ENCODE results near the gene LRRC15. TPM values are rescaled to one million over a fixed set of nuclear protein-coding genes. Genes with fewer than 3 reads are reported as not detected.

Gene LRRC15
- total and polyA plus RNA-seq, 2 donors (not counting 3 experiments of a cell fraction or from before 2014, with no cell fraction given) = not detected

DNA sequence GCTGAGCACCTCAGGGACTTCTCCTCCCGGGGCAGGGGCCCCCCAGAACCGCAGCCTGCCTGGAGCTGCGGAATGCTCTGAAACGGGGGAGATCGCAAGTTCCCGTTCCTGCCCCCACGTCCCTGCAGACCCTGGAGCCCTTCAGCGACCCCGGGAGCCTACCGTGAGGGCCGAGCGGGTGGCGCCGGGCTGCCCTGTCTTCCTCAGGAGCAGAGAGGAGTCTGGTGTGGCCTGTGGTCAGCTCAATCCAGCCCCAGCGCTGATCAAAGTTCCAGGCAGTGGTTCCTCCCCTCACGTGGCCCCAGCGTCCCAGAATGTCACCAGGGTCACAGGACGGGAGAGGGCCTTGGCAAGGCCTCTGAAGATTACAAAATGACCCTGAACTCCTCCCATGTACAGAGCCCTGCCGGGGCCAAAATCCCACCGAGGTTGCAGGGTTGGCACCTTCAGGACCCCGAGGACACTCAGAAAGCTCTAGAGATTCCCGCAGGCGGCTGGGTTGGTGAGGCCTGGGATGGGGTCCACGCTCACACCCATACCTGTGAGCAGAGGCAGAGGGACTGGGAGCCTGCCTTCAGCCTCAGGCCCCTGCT is 18.4 kb downstream of the LRRC15 start, which contains the start of gene CPN2:
TSS of gene CPN2 (minus strand) at position 249 of the 593 bp plus-strand sequence. CDS start 8,626 bp downstream, outside the sequence.
- CTCF ChIA-PET = interaction anchor here (0.6 to 1.5 kb wide), 5 partner anchors 9 to 54 kb away, joined by 3 to 6 read pairs (median 3); no protein-coding TSS in a partner anchor
- H3K4me1 ChIP-seq (ENCODE audit: control insufficient read depth, extremely low read depth, insufficient read depth, low read length) = no peaks in the 10 kb centered on the region
- BruUV-seq (replicated peaks) = no TSS peak
- H3K9me1 ChIP-seq (replicated peaks; ENCODE audit: control insufficient read depth, extremely low read depth, insufficient read depth, low read length) = no peaks in the 10 kb centered on the region
- no peaks in the 10 kb centered on the region for H3K79me2 ChIP-seq (ENCODE audit: control insufficient read depth, insufficient read depth, low read length)
- dilution Hi-C loops (cut with MboI; ENCODE audit: extremely low pct_ligation_motif_present, low sequenced_read_pairs) = no loop called here
- DNase-seq (ENCODE audit: low read depth, low spot score) = no peak
- H3K9ac ChIP-seq (replicated peaks; ENCODE audit: extremely low read depth, insufficient read depth, low read length) = no peak within 1 kb of the TSS
- H3K27me3 ChIP-seq (ENCODE audit: control insufficient read depth in 2 of 2, insufficient read depth in 2 of 2, low read length in 2 of 2) = peaks cover 0 to 2% of the 10 kb centered on the region in 2 experiments
- no peaks in the 10 kb centered on the region for H3K9me3 ChIP-seq (replicated peaks; ENCODE audit: control insufficient read depth, insufficient read depth, low read length)
- H2AFZ ChIP-seq (ENCODE audit: low read depth, low read length) = no peak within 1 kb of the TSS
- intact Hi-C loops (cut with micrococcal nuclease) = no loop called here
- no peaks in the 10 kb centered on the region for H4K20me1 ChIP-seq (replicated peaks; ENCODE audit: control insufficient read depth, extremely low read depth, insufficient read depth, low read length)
- no peak within 1 kb of the TSS for H3K27ac ChIP-seq (ENCODE audit: insufficient read depth, low read depth, low read length)
- no peaks in the 10 kb centered on the region for H3K36me3 ChIP-seq (ENCODE audit: control insufficient read depth in 2 of 2, extremely low read depth in 1 of 2, insufficient read depth in 2 of 2, low read length in 2 of 2)
- TF ChIP-seq GATA2 (IDR thresholded peaks at IDR 0.05; ENCODE audit: insufficient read depth, insufficient read length, low read depth, low read length) (no peak), MYC (IDR thresholded peaks at IDR 0.05; ENCODE audit: low read depth, low read length) (no peak), JUN (IDR thresholded peaks at IDR 0.05; ENCODE audit: borderline replicate concordance, insufficient read depth, insufficient read length, low read depth) (no peak), EZH2 (IDR thresholded peaks at IDR 0.05; ENCODE audit: borderline replicate concordance, low read depth, low read length, severe bottlenecking) (no peak), POLR2A (IDR thresholded peaks at IDR 0.05; ENCODE audit: low read depth, low read length) (no peak), POLR2AphosphoS5 (IDR thresholded peaks at IDR 0.05; ENCODE audit: insufficient read depth, low read depth, low read length) (no peak), FOS (IDR thresholded peaks at IDR 0.05; ENCODE audit: borderline replicate concordance, insufficient read depth, low read length) (no peak)
- TF ChIP-seq, protein P1, sequence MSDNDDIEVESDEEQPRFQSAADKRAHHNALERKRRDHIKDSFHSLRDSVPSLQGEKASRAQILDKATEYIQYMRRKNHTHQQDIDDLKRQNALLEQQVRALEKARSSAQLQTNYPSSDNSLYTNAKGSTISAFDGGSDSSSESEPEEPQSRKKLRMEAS (IDR thresholded peaks at IDR 0.05; ENCODE audit: insufficient read depth, insufficient read length) = no peak
- TF ChIP-seq, protein P2, sequence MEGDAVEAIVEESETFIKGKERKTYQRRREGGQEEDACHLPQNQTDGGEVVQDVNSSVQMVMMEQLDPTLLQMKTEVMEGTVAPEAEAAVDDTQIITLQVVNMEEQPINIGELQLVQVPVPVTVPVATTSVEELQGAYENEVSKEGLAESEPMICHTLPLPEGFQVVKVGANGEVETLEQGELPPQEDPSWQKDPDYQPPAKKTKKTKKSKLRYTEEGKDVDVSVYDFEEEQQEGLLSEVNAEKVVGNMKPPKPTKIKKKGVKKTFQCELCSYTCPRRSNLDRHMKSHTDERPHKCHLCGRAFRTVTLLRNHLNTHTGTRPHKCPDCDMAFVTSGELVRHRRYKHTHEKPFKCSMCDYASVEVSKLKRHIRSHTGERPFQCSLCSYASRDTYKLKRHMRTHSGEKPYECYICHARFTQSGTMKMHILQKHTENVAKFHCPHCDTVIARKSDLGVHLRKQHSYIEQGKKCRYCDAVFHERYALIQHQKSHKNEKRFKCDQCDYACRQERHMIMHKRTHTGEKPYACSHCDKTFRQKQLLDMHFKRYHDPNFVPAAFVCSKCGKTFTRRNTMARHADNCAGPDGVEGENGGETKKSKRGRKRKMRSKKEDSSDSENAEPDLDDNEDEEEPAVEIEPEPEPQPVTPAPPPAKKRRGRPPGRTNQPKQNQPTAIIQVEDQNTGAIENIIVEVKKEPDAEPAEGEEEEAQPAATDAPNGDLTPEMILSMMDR (IDR thresholded peaks at IDR 0.05; ENCODE audit: extremely low read depth in 1 of 2, insufficient read depth in 1 of 2, low read depth in 1 of 2, low read length in 2 of 2) = no peak
- H3K4me2 ChIP-seq (ENCODE audit: insufficient read depth, low read length) = no peak within 1 kb of the TSS
- POLR2A ChIA-PET = no interaction called here
- no peak within 1 kb of the TSS for H3K4me3 ChIP-seq (replicated peaks in 1 of 3; ENCODE audit: insufficient read depth in 1 of 3, low read depth in 1 of 3, low read length in 3 of 3)
- FAIRE-seq = no peak
